Left cardiac atrium (tissue), 4 donors: ENCODE data around the gene TRAF2. TPM values are rescaled to one million over a fixed set of nuclear protein-coding genes. Genes with fewer than 3 reads are reported as not detected.

ENCODE experiments used
- ATAC-seq, 2 donors: fragments of 200-7000 bp; cut with Tn5 transposase; one replicate each; pipeline ENCODE4 v1.9.1; 2020; ENCODE audit warnings: mild to moderate bottlenecking in 2 of 2, moderate library complexity in 2 of 2
- DNase-seq: peaks from one replicate; pipeline ENCODE4 v3.0.0-alpha.2; 2020
- intact Hi-C, 2 donors: fragments of 100-400 bp; cut with DNase I; formaldehyde crosslinking; loops; one replicate each; pipeline versions ENCODE4 v1.14.1 to v1.15.1; 2022 to 2023
- microRNA-seq, 2 donors: library from miRNA; unstranded; fragments of <30 nt; microRNA quantifications; one replicate each; pipeline ENCODE4 v1.2.0, GENCODE V29; 2020
- total RNA-seq, 2 donors: library from RNA; stranded (reverse); fragmentation: NEBNext Ultra II Directional; extraction: Animal tissue kit (Norgen Biotek cat#: 25700); gene quantifications; one replicate each; pipeline ENCODE4 v1.2.1, GENCODE V29; 2021
- donor health status: DM: no; HTN: yes; CAD: no.
- donor health status: DM: no; HTN: yes; CAD: no; lungs with severe emphysema.
- donor health status: DM: yes; HTN: yes; CAD: no.
- donor health status: Dilated cardiomyopathy.

The TRAF2 gene
- total RNA-seq, 2 donors from 2014 or later = 8.8 to 11.8 TPM

DNA sequence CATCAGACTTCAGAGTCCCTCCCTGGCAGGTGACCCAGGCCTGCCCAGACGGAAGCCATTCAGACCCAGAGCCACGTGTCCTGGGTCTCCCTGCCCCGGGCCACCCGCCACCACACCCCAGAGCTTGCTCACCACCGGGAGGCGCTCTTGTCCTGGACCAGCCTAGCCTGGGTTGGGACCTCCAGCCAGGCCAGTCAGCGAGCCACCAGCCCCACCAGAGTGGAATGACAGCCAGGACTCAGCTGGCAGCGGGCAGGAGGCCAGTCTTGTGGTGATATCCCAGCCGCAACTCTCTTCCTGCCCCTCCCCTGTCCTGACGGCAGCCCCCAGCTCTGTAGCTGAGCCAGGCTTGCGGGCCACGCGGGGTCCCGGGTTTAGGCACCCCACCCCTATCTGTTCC, 89.3 kb downstream of the TRAF2 start:
- DNase-seq (peak; percentile 77), ATAC-seq (peak in 1 of 2 donors; percentile 9)
- intact Hi-C loops = no loop called here

Small RNA genes within 50 kb of the gene (microRNA-seq; reads per million reads assigned to microRNA genes)
- 0 reads per million in 2 donors for gene MIR4479

Other genes with a start within 250 kb of the TRAF2 start
- 100 to 1,000 TPM in 1 of 2 donors, 10 to 100 TPM in 1; 86.6 to 138 TPM for gene EGFL7, start 223.6 kb upstream of the TRAF2 start, total RNA-seq
- gene AGPAT2, start 199.1 kb upstream of the TRAF2 start, total RNA-seq = 100 to 1,000 TPM; 154 TPM
- 10 to 100 TPM; 23.2 to 35.2 TPM for gene DIPK1B, start 173.9 kb upstream of the TRAF2 start, total RNA-seq
- 10 to 100 TPM in 1 of 2 donors, 1 to 10 TPM in 1; 9.3 to 20.1 TPM for gene LCN10, start 143.6 kb upstream of the TRAF2 start, total RNA-seq
- 10 to 100 TPM; 18.2 to 51.8 TPM for gene LCN6, start 138.0 kb upstream of the TRAF2 start, total RNA-seq
- gene LCN8, start 128.3 kb upstream of the TRAF2 start, total RNA-seq = not detected
- gene LCN15, start 122.0 kb upstream of the TRAF2 start, total RNA-seq = 1 to 10 TPM in 1 of 2 donors, under 1 TPM in 1; 0.41 to 1.1 TPM
- gene TMEM141, start 95.2 kb upstream of the TRAF2 start, total RNA-seq = 10 to 100 TPM; 81.1 to 85.7 TPM
- 1 to 10 TPM; 1.1 to 1.6 TPM for gene CCDC183, start 90.2 kb upstream of the TRAF2 start, total RNA-seq
- 10 to 100 TPM; 61.6 to 71.4 TPM for gene RABL6, start 78.6 kb upstream of the TRAF2 start, total RNA-seq
- 1 to 10 TPM; 5.0 to 9.6 TPM for gene AJM1, start 44.0 kb upstream of the TRAF2 start, total RNA-seq
- gene PHPT1, start 37.1 kb upstream of the TRAF2 start, total RNA-seq = 100 to 1,000 TPM; 184 to 189 TPM
- gene MAMDC4, start 34.2 kb upstream of the TRAF2 start, total RNA-seq = 1 to 10 TPM; 3.7 to 8.4 TPM
- 100 to 1,000 TPM; 296 to 304 TPM for gene EDF1, start 20.2 kb upstream of the TRAF2 start, total RNA-seq
- 100 to 1,000 TPM in 1 of 2 donors, 10 to 100 TPM in 1; 98.4 to 130 TPM for gene FBXW5, start 58.2 kb downstream of the TRAF2 start, total RNA-seq
- 1 to 10 TPM in 1 of 2 donors, under 1 TPM in 1; 0.88 to 3.5 TPM for gene C8G, start 58.7 kb downstream of the TRAF2 start, total RNA-seq
- 10 to 100 TPM in 1 of 2 donors, 1 to 10 TPM in 1; 7.0 to 11.9 TPM for gene LCN12, start 65.8 kb downstream of the TRAF2 start, total RNA-seq
- gene PTGDS, start 91.0 kb downstream of the TRAF2 start, total RNA-seq = 1,000 to 10,000 TPM; 3,329 to 4,014 TPM
- 1 to 10 TPM; 6.4 to 9.6 TPM for gene LCNL1, start 96.5 kb downstream of the TRAF2 start, total RNA-seq
- 10 to 100 TPM; 25.4 to 30.2 TPM for gene PAXX, start 105.9 kb downstream of the TRAF2 start, total RNA-seq
- 1 to 10 TPM; 2.6 to 8.5 TPM for gene CLIC3, start 110.1 kb downstream of the TRAF2 start, total RNA-seq
- gene ABCA2, start 141.7 kb downstream of the TRAF2 start, total RNA-seq = 10 to 100 TPM; 30.0 to 33.2 TPM
- gene FUT7, start 145.6 kb downstream of the TRAF2 start, total RNA-seq = under 1 TPM; 0.24 to 0.35 TPM
- gene NPDC1, start 159.7 kb downstream of the TRAF2 start, total RNA-seq = 10 to 100 TPM; 75.4 to 87.3 TPM
- gene ENTPD2, start 167.5 kb downstream of the TRAF2 start, total RNA-seq = 1 to 10 TPM in 1 of 2 donors, under 1 TPM in 1; 0.60 to 2.2 TPM
- gene SAPCD2, start 184.0 kb downstream of the TRAF2 start, total RNA-seq = under 1 TPM; 0.39 to 0.44 TPM
- gene UAP1L1, start 191.0 kb downstream of the TRAF2 start, total RNA-seq = 10 to 100 TPM; 13.5 to 14.0 TPM
- 10 to 100 TPM; 21.9 to 28.8 TPM for gene MAN1B1, start 200.5 kb downstream of the TRAF2 start, total RNA-seq
- 100 to 1,000 TPM; 176 to 198 TPM for gene DPP7, start 228.2 kb downstream of the TRAF2 start, total RNA-seq